ENCODE data around the gene VPS25. TPM values are rescaled to one million over a fixed set of nuclear protein-coding genes. Genes with fewer than 3 reads are reported as not detected.
A peak's percentile ranks its signal among the peaks of the same experiment; 100 is the strongest.

VPS25 gene
- polyA plus RNA-seq, 2 of the 4 experiments (the other 2 are of a cell fraction): 119 to 143 TPM

DNA sequence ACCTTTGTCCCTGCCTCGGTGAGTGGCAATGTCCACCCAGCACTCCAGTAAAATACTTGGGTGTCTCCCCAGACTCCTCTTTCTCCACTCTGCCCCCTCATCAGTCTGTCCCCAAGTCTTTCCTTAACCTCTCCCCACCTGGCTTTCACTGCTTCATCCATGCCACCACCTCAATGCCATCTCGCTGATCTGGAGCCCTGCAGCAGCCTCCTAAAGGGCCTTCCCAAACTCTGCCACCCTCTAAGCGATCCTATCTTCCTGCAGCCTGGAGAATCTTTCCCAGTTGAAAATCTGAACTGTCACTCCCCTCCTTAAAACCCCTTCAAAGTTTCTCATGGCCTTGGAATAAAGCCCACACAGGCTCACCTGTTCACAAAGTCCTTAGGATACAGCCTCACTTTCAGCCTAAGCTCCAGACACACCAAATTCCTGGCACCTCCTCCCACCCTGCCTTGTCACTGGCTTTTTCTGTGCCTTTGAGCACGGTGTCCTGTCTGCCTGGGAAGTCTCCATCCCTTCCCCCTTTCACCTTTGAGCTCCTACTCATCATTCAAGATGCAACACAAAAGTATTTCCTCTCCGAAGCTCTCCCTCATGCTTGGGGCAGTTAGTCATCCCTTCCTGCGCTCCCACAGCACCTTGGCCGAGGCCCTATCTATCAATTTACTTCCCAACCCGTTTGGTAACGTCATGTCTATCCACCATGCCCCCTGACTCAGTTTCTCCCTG is 10.0 kb downstream of the VPS25 start:
- 28% methylated on average over 9 of the region's 9 CpGs for WGBS (ENCODE audit: missing lambda C conversion rate)
- ATAC-seq: peak; percentile 41 to 61; a peak in 5 of 6 replicates
- Histone ChIP-seq H3K27ac (peak overlapping the region; percentile 63 to 75), H3K4me1 (peaks cover 30% of the 10 kb centered on the region), H3K4me2 (peak overlapping the region; percentile 65), H3K9me3 (no peaks in the 10 kb centered on the region), H3K4me3 (no peak overlapping the region)
- TF ChIP-seq MAZ (IDR thresholded peaks at IDR 0.05; ENCODE audit: borderline replicate concordance, low read depth, low read length) (no peak), NR3C1 (IDR thresholded peaks at IDR 0.05) (no peak), FOSB (CRISPR knock-in tag; IDR thresholded peaks at IDR 0.05) (no peak), CBX2 (IDR thresholded peaks at IDR 0.05; ENCODE audit: borderline replicate concordance, low read depth) (no peak), ZNF302 (CRISPR knock-in tag; IDR thresholded peaks at IDR 0.05) (no peak), FOSL2 (IDR thresholded peaks at IDR 0.05) (no peak), FOSL2 (CRISPR knock-in tag; IDR thresholded peaks at IDR 0.05) (peak; percentile 49; the same call in 1 of the 2 replicates), MYC (IDR thresholded peaks at IDR 0.05; ENCODE audit: borderline replicate concordance, low read length) (no peak), TP53 (CRISPR knock-in tag; IDR thresholded peaks at IDR 0.05) (no peak), HDAC2 (IDR thresholded peaks at IDR 0.05) (no peak), NPAS2 (CRISPR knock-in tag; IDR thresholded peaks at IDR 0.05; ENCODE audit: borderline replicate concordance) (no peak)
- TF ChIP-seq, protein P1, sequence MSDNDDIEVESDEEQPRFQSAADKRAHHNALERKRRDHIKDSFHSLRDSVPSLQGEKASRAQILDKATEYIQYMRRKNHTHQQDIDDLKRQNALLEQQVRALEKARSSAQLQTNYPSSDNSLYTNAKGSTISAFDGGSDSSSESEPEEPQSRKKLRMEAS (IDR thresholded peaks at IDR 0.05): peak; percentile 35; the same call in 1 of the 2 replicates
- CTCF ChIA-PET: interaction anchor here (0.9 to 2.0 kb wide), 4 partner anchors 9 to 37 kb away, joined by 3 to 8 read pairs (median 4); partner anchors contain the start of gene VPS25
- peak; percentile 45 to 67 for DNase-seq (ENCODE audit: low read depth in 1 of 2, low spot score in 1 of 2)
- POLR2A ChIA-PET: interaction anchor here (1.3 to 1.4 kb wide), 3 partner anchors 10 to 41 kb away, joined by 4 to 12 read pairs (median 6); partner anchors contain the start of genes BECN1 and VPS25
- peak; percentile 63 for FAIRE-seq

DNA sequence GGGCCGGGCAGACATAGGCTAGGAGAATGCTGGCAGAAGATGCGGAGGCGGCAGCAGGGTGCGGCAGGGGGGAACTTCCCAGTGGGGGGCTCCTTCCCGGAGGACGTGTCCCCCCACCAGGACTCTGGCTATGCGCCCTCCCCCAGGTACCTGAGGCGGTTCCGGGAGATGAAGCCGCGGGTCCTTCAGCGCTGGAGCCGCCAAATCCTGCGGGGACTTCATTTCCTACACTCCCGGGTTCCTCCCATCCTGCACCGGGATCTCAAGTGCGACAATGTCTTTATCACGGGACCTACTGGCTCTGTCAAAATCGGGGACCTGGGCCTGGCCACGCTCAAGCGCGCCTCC is 10.5 kb downstream of the VPS25 start:
- Histone ChIP-seq H3K4me1 (peaks cover 30% of the 10 kb centered on the region), H3K4me3 (no peak overlapping the region), H3K9me3 (no peaks in the 10 kb centered on the region), H3K4me2 (peak overlapping the region; percentile 65), H3K27ac (peak overlapping the region; percentile 63 to 75)
- ATAC-seq: no peak
- WGBS (ENCODE audit: missing lambda C conversion rate): 79% methylated on average over 21 of the region's 22 CpGs
- no peak for FAIRE-seq
- TF ChIP-seq GATA3 (IDR thresholded peaks at IDR 0.05; ENCODE audit: borderline replicate concordance): no peak
- no peak for TF ChIP-seq RARB (CRISPR knock-in tag; IDR thresholded peaks at IDR 0.05)
- no peak for TF ChIP-seq SREBF2 (IDR thresholded peaks at IDR 0.05)
- TF ChIP-seq NR3C1 (IDR thresholded peaks at IDR 0.05): no peak
- no peak for TF ChIP-seq TP53 (CRISPR knock-in tag; IDR thresholded peaks at IDR 0.05)
- no peak for TF ChIP-seq EP300 (IDR thresholded peaks at IDR 0.05)
- no peak for TF ChIP-seq ELK1 (IDR thresholded peaks at IDR 0.05; ENCODE audit: low read depth, low read length)
- TF ChIP-seq CBX2 (IDR thresholded peaks at IDR 0.05; ENCODE audit: borderline replicate concordance, low read depth): no peak
- TF ChIP-seq RAD21 (conservative IDR thresholded peaks at IDR 0.05 in 1 of 2, IDR thresholded peaks at IDR 0.05 in 1 of 2): no peak
- TF ChIP-seq, protein P2, sequence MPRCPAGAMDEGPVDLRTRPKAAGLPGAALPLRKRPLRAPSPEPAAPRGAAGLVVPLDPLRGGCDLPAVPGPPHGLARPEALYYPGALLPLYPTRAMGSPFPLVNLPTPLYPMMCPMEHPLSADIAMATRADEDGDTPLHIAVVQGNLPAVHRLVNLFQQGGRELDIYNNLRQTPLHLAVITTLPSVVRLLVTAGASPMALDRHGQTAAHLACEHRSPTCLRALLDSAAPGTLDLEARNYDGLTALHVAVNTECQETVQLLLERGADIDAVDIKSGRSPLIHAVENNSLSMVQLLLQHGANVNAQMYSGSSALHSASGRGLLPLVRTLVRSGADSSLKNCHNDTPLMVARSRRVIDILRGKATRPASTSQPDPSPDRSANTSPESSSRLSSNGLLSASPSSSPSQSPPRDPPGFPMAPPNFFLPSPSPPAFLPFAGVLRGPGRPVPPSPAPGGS (IDR thresholded peaks at IDR 0.05): no peak
- TF ChIP-seq NPAS2 (CRISPR knock-in tag; IDR thresholded peaks at IDR 0.05; ENCODE audit: borderline replicate concordance): no peak
- ChIA-PET POLR2A (interaction anchor here (1.3 to 1.4 kb wide), 3 partner anchors 10 to 40 kb away, joined by 4 to 12 read pairs (median 6); partner anchors contain the start of genes BECN1 and VPS25), CTCF (interaction anchor here (0.9 to 1.5 kb wide), 3 partner anchors 9 to 37 kb away, joined by 3 to 4 read pairs (median 3); no protein-coding TSS in a partner anchor)
- DNase-seq (ENCODE audit: low read depth in 1 of 2, low spot score in 1 of 2): no peak

DNA sequence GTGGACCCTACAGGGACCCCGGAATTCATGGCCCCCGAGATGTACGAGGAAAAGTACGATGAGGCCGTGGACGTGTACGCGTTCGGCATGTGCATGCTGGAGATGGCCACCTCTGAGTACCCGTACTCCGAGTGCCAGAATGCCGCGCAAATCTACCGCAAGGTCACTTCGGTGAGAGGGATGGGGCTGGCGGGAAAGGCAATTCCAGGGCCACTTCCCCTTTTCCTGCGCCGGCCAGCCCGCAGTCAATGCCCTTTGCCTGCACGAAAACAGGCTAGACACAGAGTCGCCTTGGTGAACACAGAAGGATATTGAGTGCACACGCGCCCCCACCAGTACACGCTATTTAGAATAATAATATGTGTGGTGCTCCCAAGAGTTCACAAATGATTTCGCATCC is 11.2 kb downstream of the VPS25 start:
- Histone ChIP-seq H3K4me3 (no peak overlapping the region), H3K4me1 (peaks cover 30% of the 10 kb centered on the region), H3K27ac (peak overlapping the region in 1 of 2 experiments; percentile 75; a peak in 2 of 6 replicates), H3K4me2 (no peak overlapping the region), H3K9me3 (no peaks in the 10 kb centered on the region)
- ChIA-PET CTCF (interaction anchor here (1.3 to 3.6 kb wide), 3 partner anchors 10 to 36 kb away, joined by 3 to 14 read pairs (median 4); no protein-coding TSS in a partner anchor), POLR2A (no interaction called here)
- ATAC-seq (no peak), FAIRE-seq (no peak), DNase-seq (ENCODE audit: low read depth in 1 of 2, low spot score in 1 of 2) (no peak)
- TF ChIP-seq ZSCAN20 (CRISPR knock-in tag; IDR thresholded peaks at IDR 0.05): no peak
- WGBS (ENCODE audit: missing lambda C conversion rate): 94% methylated on average over 25 of the region's 25 CpGs

Measured in A549 (cell line).